H7 (cell line): Measurements from ENCODE around the gene SLIRP. TPM values are rescaled to one million over a fixed set of nuclear protein-coding genes. Genes with fewer than 3 reads are reported as not detected.

ENCODE experiments used
- DNase-seq: peaks from one replicate; pipeline ENCODE4 v3.0.0; 2012
- H3K27me3 ChIP-seq: 2 replicates; pipeline ENCODE4 v1.6.0; 2011; ENCODE audit warnings: mild to moderate bottlenecking, low read length; ENCODE audit not compliant: control insufficient read depth, insufficient read depth
- H3K36me3 ChIP-seq: replicated peaks from 2 replicates; pipeline ENCODE4 v1.5.1; 2011; ENCODE audit warnings: low read length; ENCODE audit not compliant: control insufficient read depth, insufficient read depth
- H3K4me3 ChIP-seq: 2 replicates; pipeline ENCODE4 v1.5.1; 2011; ENCODE audit warnings: low read depth, mild to moderate bottlenecking, control low read depth, low read length, moderate library complexity; ENCODE audit not compliant: insufficient read depth
- total RNA-seq: library from RNA; depleted of rRNA; stranded (reverse); fragments of >200 nt; shearing (Covaris generic); gene quantifications from 2 replicates; pipeline ENCODE4 v1.2.3, GENCODE V29; 2014; rRNA removed

SLIRP gene
- total RNA-seq, 1 experiment from 2014 or later, result 463 TPM

DNA sequence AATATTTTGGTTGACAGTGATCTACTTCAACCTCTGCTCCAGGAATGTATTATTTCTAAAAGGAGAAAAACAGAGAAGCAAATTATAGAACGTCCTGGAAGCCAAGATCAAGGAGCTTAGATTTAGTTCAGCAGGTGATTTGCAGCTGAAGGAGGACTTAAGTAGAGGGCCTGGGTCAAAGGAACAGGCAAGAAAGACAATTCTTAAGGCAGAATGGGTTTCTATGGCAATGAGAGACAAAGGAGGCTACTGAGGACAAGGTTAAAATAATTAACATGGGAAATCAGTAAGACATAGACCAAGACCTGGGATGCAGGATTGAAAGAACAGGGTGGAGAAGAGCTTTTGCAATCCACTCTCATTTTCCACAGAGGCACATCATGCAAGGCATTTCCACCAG, 55.4 kb downstream of the SLIRP start:
- no peak for DNase-seq
- Histone ChIP-seq H3K27me3 (no peaks in the 10 kb centered on the region), H3K4me3 (no peak overlapping the region), H3K36me3 (no peaks in the 10 kb centered on the region)

DNA sequence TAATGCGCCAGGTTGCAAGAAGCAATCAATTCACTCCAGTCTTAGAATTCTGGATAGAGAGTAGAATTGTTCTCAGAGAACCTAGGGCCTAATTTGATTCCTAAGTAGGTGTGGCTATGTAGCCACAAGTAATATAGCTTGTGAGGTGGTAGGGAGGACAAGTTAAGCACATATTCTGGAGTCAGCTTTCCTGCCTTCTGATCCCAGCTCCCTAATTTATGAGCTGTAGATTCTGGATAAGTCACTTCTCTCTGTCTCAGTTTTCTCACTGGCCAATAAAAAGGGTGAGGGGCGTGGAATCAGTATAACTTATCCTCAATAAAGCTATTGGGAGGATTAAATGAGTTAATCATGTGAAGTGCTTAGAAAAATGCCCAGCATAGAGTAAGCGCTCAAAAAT, 56.1 kb downstream of the SLIRP start:
- no peak for DNase-seq
- Histone ChIP-seq H3K4me3 (no peak overlapping the region), H3K27me3 (no peaks in the 10 kb centered on the region), H3K36me3 (no peaks in the 10 kb centered on the region)

Other genes starting within 250 kb of the SLIRP start
- 1.1 and 2.1 TPM in 2 replicates for gene ISM2, start 209.3 kb upstream of the SLIRP start, total RNA-seq
- gene SPTLC2, start 91.5 kb upstream of the SLIRP start, total RNA-seq, result 20.5 and 22.7 TPM in 2 replicates
- 16.2 TPM in 2 replicates for gene ALKBH1, start 80 bp upstream of the SLIRP start, total RNA-seq
- gene SNW1, start 53.1 kb downstream of the SLIRP start, total RNA-seq, result 63.9 and 87.0 TPM in 2 replicates
- gene ADCK1, start 92.0 kb downstream of the SLIRP start, total RNA-seq, result 9.6 and 10.3 TPM in 2 replicates